ENCODE measurements around the gene SLC35D1. TPM values are rescaled to one million over a fixed set of nuclear protein-coding genes. Genes with fewer than 3 reads are reported as not detected.
"Not testable (repeated sequence)": the region's sequence is repeated elsewhere in the genome, so short reads cannot be mapped to it uniquely, and the experiment has no call there.

Gene SLC35D1
- 16.3 TPM for total RNA-seq

DNA sequence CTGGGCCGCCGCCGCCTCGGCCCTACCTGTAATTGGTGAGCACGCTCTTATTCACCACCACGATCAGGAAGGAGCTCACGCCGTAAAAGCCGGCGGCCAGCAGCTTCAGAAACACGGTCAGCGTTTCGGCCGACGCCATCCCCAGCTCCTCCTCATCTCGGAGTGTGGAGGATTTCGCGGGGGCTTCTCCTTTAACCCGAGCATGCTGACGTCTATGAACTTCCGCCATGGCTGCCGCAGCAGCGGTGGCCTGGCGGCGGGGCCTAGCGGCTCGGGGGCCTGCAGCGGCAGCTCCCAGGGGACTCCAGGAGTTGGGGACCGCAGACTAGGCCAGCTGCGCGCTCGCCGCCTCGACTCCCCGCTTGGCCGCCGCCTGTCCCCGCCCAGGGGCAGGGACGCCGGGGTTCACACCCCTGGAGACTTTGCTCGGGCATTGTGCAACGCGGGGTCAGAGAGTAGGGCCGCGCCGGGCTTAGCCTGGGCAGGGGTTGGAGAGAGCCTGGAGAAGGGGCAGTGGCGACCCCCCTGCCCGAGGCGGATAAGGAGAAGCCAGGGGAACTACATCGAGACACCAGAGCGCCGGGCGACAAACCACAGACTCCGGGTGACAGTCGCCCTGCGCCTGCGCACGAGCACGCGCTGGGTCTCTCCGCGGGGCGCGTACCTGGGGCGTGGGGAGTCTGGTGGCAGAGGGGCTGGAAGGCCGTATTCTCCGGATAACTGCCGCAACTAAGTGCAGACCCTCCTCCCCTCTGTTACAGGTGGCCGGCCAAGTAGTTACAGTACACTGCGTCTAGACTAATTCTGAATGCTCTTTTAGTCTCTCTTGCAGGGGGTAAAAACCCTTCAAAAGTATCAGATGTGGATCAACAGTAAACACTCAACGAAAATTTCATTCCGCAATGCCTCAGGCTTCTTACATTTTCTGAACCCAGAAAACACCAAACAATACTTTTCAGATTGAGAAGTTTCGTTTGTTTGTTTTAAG, at the start of gene SLC35D1:
SLC35D1 (minus strand) TSS at position 364 of the 988 bp plus-strand sequence; CDS start at position 229, 135 bp downstream.
- DNase-seq (ENCODE audit: low spot score): peak; percentile 60

DNA sequence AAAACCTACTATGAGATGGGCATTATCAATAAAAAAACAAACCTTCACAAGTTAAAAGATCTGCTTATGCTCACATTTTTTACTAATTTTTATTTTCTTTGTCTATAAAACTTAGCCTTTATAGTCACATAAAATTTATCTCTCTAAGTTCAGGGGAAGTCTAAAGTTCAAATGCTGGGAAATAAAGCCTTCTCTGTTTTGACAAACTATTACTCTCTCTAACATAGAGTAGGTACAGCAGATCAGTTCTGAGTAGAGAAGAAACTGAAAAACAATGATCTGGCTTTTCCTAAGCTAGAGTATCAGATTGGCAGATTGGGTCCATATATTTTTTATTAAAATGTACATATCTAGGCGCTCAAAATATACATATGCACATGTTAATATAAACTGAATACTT, 49.6 kb upstream of the SLC35D1 start:
- no peak for DNase-seq (ENCODE audit: low spot score)

DNA sequence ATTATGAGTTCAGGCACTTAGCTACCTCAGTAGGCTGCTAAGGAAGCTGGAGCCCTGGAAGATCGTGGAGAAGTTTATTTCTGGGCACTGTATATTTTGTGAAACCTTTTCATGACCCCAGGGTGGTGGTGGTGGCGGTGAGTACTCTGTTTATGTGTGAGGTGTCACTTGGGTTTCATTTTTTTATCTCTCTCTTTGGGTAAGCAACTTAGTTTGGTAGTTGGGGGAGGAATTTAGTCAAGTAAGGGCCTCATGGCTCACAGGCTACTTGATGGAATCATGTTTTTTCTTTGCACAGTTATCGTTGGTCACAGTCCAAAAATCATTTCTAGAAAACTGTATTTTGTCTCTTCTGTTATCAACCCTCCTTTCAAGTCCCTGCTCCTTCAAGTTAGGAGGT, 46.9 kb upstream of the SLC35D1 start:
- no peak for DNase-seq (ENCODE audit: low spot score)

DNA sequence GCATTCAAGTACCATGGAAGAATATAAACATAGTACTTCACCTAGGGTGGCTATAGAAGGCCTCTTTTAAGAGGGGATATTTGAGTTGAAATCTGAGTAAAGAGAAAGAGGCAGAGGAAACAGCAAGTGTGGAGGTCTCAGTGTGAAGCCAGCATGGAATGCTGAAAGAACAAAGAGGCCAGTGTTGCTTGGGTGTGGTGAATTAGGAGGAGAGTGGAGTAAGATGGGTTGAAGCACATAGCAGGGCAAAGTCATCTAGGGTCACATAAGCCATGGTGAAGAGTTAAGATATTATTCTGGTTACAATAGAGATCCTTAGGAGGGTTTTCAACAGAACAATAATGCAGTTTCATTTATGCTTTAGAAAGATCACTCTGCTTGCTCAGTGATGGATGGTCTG, 43.4 kb upstream of the SLC35D1 start:
- no peak for DNase-seq (ENCODE audit: low spot score)

DNA sequence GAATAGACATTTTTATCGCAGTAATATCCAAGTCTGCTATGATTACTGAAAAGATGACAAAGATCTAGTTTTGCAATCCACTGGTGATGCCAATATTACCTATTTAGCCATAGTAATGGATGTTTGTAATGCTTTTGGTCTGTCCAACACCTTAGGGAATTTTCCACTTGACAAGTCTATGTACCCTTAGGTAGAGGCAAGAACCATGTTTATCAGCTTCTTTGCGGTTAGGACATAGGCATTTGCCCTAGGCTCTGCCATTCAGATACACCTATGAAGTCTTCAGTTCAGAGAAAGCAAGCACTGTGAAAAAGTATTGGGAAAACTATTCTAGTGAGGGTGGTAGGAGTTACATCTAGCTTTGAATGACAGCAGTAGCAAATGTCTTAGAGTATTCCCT, 40.2 kb upstream of the SLC35D1 start:
- DNase-seq (ENCODE audit: low spot score): no peak

DNA sequence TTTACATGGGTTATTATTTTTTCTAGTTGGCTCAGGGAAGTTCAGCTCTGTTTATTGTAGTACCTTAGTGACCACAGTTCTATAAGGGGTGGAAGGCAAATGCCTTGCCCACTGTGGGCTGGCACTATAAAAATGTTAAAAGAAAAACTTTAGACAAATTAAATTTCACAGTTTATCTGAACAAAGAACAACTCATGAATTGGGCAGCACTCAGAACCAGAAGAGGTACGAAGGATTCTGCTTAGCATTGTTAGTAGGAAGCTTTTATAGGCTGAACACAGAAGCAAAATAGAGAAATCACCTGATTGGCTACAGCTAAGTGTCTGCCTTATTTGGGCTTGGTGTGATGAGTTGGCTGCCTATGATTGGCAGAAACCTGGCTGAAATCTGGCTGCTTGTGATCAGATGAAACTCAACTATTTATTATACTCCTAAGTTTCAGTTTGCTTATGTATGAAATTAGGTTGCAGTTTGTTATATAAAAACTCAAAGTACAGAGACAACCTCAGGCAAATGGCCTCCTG, 35.8 kb upstream of the SLC35D1 start:
- no peak for DNase-seq (ENCODE audit: low spot score)

DNA sequence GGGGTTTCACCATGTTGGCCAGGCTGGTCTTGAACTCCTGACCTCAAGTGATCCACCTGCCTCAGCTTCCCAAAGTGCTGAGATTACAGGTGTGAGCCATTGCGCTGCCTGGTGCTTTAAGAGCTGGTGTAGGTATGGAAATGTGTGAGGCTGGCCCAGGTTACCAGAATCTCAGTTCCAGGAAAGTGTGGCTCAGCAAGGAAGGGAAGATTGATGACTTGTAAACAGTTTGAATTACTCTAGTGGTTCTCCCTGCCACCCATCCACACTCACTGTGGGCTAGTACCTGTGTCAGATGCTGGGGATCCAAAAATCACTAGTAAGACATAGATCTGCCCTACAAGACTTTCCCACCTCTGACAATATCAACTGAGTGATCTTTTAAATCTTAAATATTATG, 34.5 kb upstream of the SLC35D1 start:
- DNase-seq (ENCODE audit: low spot score): no peak

DNA sequence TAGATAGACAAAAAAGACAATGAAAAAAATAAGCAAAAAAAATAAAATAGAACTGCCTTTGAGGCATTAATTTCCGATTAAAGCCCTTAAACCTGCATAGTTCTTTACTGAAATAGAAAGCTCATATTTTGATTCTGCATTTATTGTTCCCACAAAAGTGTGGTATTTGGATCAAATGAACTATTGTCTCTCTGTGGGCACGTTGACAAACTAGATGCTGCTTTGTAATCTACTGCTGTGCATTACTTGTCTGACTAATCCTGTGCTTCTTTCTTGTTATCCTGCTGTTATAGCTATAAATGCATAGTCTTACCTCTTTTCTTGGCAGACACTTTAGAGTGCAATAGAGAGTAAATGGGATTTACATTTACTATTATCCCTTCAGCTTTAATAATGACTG, 31.4 kb upstream of the SLC35D1 start:
- no peak for DNase-seq (ENCODE audit: low spot score)

DNA sequence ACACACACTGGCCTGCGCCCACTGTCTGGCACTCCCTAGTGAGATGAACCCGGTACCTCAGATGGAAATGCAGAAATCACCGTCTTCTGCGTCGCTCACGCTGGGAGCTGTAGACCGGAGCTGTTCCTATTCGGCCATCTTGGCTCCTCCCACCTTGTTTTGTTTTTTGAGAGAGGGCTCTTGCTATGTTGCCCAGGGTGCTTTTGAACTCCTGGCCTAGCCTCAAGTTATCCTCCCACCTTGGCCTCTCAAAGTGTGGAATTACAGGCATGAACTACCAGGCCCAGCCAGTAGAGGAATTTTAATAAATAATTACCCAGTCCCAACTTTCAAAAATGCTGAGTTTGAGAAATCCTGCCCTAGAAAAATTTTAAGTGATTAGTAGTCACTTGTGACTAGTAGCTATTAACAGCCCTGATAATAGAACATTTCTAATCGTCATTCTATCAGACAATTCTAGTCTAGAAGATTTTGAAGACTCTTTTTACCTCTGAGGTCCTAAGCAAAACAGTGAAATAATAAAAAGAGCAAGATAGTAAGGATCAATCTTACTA, 30.9 kb upstream of the SLC35D1 start:
- DNase-seq (ENCODE audit: low spot score): no peak

DNA sequence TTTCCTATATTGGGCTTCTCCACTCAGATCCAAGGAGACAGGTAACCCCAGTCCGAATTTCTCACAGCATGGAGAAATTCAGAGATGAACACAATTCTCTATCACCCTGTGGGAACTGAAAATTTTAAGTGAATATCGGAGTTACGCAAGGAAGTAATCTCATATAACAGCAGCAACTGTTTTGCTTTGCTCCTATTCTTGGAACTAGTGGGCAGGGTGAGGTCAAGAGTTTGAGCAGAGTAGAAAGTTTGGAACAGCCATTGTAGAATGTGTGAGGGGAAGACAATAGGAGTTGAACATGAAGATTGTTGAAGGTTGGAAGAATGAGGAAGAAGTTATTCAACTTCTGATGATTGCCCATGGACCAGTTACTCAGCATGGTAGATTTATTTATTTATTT, 24.3 kb upstream of the SLC35D1 start:
- no peak for DNase-seq (ENCODE audit: low spot score)

DNA sequence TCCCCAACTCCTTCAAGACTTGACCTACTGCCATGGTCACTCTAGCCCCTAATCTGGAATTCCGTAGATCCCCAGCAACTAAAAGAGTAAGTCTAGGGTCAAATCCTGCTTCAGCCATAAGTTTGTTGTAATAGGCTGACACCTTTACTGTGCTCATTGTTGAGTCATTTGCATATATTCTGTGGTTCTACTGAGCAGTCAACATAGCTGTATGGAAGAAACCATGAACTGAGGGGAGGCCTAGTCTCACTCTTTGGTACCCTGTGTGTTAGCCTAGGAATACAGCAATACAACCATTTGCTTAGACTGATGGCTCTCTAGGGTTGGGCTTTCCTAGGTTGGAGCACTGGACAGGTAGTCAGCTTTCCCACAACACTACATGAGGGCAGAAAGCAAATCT, 23.6 kb upstream of the SLC35D1 start:
- no peak for DNase-seq (ENCODE audit: low spot score)

DNA sequence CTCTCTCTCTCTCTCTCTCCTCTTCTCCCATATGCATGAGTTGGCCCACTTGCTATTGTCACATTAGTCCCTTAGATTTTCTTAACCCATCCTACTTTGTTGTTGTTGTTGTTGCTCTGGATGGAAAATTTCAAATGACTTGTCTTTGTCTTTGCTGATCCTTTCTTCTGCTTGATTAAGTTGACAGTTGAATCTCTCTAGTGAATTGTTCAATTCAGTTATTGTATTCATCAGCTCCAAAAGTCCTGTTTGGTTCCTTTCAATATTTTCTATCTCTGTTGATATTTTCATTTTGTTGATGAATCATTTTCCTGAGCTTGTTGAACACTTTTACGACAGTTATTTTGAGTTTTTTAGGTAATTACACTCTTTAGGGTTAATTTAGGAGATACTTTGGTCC, 18.8 kb upstream of the SLC35D1 start:
- DNase-seq (ENCODE audit: low spot score): no peak

DNA sequence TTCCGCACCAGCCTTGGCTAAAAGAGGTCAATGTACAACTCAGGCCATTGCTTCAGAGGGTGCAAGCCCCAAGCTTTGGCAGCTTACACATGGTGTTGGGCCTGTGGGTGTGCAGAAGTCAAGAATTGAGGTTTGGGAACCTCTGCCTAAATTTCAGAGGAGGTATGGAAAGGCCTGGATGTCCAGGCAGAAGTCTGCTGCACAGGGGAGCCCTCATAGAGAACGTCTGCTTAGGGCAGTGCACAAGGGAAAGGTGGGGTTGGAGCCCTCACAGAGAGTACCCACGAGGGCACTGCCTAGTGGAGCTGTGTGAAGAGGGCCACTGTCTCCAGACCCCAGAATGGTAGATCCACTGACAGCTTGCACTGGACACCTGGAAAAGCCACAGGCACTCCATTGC, 13.7 kb upstream of the SLC35D1 start:
- not testable (repeated sequence) for DNase-seq (ENCODE audit: low spot score)

DNA sequence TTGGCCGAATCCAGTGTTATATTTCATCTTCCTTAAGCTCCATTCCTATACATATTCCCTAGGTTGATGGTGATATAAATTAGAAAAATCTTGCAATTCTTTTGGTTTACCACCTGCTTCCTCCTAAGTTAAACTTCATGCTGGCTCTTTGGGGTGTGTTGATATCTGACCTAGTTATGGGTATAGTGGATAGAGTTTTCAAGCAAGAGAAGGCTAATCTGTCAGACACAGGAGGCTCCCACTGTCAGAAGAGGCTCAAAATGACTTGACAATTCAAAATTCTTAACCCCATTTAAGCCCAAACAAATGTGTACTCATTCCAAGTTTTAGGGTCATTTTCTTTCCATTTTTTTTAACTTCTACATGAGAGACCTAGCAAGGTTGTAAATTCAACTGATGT, 8.5 kb upstream of the SLC35D1 start:
- no peak for DNase-seq (ENCODE audit: low spot score)

DNA sequence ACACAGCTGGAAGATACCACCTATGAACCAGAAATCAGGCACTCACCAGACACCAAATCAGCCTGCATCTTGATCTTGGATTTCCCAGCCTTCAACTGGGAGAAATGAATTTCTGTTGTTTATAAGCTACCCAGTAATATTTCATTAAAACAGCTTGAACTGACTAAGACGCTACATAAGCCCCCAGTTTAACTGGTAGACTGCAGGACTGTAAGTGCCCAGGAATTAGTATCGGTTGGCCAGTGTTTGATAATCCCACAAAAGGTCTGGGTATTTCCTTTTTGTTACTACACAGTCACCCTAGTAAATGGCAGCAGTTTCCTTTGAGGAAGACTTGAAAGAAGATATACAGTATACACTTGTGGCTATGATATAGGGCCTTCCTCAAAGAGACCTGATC, 7.3 kb upstream of the SLC35D1 start:
- no peak for DNase-seq (ENCODE audit: low spot score)

DNA sequence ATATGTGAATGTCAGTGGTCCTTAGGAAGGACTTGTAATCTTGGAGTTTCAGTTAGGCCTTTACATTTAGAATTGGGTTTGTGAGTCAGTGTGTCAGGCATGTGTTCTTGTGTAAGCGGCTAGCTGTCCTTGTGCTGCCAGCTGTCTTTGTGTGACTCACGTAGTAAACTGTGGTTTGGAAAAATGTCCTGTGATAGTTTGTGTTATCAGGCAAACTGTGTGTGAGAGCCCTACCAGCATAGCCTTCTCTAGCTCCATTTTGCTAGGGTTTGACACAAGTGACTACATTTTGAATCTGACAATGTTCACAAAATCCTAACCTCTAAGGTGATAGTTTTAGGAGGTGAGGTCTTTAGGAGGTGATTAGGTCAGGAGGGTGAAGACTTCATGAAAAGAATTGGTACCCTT, 6.9 kb upstream of the SLC35D1 start:
- peak; percentile 25 for DNase-seq (ENCODE audit: low spot score)

DNA sequence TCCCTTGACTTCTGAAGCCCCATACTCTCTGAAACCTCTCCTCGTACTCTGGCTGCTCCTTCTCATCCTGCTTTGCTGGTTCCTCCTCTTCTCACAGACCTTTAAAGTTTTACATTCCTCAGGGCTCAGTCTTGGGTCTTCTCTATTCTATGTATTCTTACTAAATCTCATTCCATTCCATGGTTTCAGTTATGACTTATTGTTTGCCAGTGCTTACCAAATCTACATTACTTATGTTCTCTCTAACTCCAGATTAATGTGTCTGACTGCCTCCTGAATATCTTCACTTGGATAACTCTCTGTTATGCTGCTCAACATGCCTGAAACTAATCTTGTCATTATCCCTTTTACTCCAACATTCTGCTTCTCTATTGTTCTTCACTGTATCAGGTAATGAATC, 5.4 kb upstream of the SLC35D1 start:
- DNase-seq (ENCODE audit: low spot score): no peak

DNA sequence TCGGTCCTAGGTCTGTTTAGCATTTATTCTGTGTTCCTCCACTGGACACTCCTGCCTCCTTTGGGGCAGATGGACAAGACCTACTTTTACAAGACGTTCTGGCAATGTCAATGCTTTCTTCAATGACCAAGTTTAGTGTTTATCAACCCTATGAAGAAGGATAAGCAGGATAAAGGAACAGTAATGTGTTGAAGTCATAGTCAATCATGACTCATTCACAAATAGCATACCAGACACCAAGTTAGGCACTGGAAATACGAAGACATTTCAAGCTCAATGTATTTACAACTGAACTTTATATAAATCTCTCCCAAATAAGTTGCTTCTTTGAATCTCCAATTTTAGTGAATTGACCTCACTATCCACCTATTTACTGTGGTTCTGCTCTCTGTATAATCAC, 4.8 kb upstream of the SLC35D1 start:
- DNase-seq (ENCODE audit: low spot score): no peak

DNA sequence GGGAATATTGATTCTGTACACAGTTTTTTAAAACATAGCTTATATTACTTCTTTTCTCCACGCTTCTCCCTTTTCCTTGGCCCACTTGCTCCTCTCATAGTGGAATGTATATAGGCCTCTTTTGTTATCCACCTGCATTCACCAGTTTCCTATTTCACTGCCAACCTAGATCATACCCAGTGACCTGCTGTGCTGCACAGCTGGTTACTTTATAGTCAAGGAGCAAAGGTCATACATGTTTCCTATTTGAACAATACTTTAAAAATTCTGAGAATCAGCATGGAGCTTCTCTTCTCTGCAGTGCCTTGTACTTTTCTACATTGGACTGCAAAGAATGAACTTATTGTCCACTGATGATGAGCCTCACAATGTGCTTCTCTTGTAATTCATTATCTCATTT, 4.3 kb upstream of the SLC35D1 start:
- no peak for DNase-seq (ENCODE audit: low spot score)

DNA sequence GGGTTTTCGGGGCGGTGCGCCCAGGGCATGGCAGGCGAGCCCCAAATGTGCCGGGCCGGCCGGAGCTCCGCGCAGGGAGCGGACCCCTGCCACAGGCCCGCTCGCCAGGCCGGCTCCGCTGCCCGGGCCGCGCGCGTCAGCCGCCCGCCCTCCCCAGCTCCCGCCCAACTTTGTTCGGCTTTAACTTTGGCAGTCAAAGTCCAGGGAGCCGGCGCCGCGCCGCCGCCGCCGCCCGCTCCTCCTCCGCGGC, 488 bp downstream of the SLC35D1 start:
- DNase-seq (ENCODE audit: low spot score): no peak

DNA sequence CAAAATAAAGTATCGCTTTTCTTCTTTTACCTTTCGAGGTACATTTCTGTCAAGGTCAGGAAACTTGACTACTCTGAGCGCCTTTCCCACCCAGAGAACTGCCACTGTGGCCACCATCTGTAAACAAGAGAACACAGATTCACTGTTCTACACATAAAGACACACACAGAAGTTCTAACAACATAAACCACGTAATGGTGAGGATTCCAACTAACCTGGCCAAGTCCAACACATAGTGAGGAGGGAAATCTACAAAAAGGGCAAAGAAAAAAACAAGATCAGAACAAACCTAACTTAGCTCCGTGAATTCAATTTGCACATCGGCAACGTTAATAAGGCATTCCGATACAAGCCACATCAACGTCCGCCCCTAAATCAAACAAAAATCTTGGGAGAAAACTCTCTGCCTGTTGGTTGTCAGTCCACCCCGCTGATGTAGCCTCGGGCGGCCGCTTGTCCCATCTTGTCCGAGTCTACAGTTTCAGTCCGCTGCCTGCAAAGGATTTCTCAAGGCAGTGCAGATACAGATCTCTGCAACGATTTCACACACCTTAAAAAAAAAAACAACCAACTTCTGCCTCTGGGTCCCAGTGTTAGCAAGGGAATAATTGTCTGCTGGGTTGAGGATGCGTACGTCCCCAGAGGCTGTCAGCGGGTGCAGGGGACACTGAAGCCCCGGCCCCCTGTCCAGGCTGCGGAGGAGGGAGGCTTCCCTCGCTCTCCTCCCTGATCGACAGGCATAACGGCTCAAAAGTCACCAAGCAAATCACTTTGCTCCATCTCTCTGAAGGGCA, 1.0 kb downstream of the SLC35D1 start:
- no peak for DNase-seq (ENCODE audit: low spot score)

DNA sequence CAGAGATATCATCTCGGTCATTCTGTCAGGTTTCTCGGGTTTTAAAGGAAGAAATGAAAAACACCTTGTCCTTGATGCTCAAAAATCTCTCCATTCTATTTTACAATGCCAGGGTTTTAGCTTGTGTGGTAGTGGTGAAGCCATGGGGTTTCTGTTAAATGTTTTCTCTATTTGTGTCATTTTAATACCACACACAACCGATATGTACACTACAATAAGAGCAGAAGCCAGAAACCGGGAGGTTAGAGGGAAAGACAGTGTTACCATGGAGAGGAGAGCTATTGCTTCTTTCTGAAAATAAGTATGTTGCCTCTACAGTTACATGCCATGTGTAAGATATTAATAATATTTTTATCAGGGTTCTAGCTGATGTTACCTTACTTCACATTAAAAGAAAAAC, 2.8 kb downstream of the SLC35D1 start:
- no peak for DNase-seq (ENCODE audit: low spot score)

Data from mucosa of gallbladder (tissue), 1 donor.